ENCODE results near the gene PRRX2.

- TF ChIP-seq EP300 (IDR thresholded peaks at IDR 0.05), result no peak
- TF ChIP-seq CTCF (IDR thresholded peaks at IDR 0.05), result no peak
Observed at GRCh38 chr9:129720181-129720864, 54.9 kb downstream of the PRRX2 start.
